Type B pancreatic cell (in vitro differentiated cells): ENCODE measurements around the gene MAP1LC3B2. TPM values are rescaled to one million over a fixed set of nuclear protein-coding genes. Genes with fewer than 3 reads are reported as not detected.

Experiments
- DNase-seq: peaks from one replicate; pipeline ENCODE4 v3.0.0; 2021; ENCODE audit warnings: mixed read lengths; ENCODE audit not compliant: unreplicated experiment; ENCODE audit errors: extremely low spot score
- H3K27ac Mint-ChIP-seq: 2 replicates; pipeline ENCODE4 v1.8.0; 2021; ENCODE audit warnings: mild to moderate bottlenecking, mixed read lengths
- H3K27me3 Mint-ChIP-seq: 2 replicates; pipeline ENCODE4 v1.8.0; 2021; ENCODE audit warnings: mixed read lengths
- H3K36me3 Mint-ChIP-seq: 2 replicates; pipeline ENCODE4 v1.8.0; 2021; ENCODE audit warnings: mixed read lengths
- H3K4me1 Mint-ChIP-seq: one replicate; pipeline ENCODE4 v1.8.0; 2021; ENCODE audit warnings: mixed read lengths; ENCODE audit not compliant: unreplicated experiment
- H3K4me3 Mint-ChIP-seq: 2 replicates; pipeline ENCODE4 v1.8.0; 2021; ENCODE audit warnings: mild to moderate bottlenecking, mixed read lengths
- H3K9me3 Mint-ChIP-seq: 2 replicates; pipeline ENCODE4 v1.8.0; 2021; ENCODE audit warnings: mixed read lengths
- total RNA-seq: library from RNA; stranded (reverse); gene quantifications from 2 replicates; pipeline ENCODE4 v1.2.1, GENCODE V29; 2021; ENCODE audit warnings: low replicate concordance
- TF ChIP-seq, protein P1 (sequence below): fragments of 200-600 bp; sonication (generic); conservative IDR thresholded peaks from 2 replicates; pipeline ENCODE4 v1.5.0; 2021; ENCODE audit warnings: antibody characterized with exemption, mild to moderate bottlenecking

Gene MAP1LC3B2
- total RNA-seq, 1 donor from 2014 or later = 1.0 TPM

DNA sequence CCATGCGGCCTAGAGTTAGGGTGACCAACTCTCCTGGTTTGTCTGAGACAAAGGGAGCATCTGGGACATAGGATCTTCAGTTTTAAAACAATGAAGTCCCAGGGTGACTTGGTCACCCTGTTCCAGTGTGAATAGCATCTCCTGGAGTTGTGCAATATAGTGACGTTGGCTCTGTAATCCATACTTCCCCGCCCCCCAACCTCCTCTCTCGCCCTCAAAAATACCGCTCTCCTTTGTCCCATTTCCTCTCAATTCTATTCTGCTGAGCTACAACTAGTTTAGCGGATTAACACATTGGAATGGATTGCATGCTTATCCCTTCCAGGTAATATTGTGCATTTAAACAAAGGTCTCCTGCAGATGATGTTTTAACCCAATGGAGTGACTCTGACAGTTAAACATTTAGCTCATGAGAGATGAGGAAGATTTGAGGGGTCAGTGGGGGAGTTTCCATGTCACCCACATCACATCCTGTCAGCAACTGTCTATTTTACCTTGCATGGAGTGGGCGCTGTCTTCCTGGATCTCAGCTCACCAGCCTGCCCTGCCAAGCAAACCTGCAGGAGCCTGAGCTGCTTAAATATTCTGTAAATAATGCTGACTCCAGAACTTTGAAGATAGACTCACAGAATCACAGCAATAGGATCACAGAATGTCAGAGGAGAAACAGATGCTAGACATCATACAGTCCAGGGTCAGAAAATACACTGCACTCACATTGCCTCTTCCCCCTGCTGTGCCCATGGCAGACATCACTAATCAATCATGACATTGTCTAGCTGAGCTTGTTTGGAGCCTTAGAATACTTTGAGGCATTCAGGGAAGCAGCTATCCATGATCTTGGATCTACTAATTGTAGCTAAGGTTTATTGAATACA is 43.0 kb downstream of the MAP1LC3B2 start:
- Mint-ChIP-seq H3K9me3 (peaks cover 15% of the 10 kb centered on the region), H3K36me3 (no peaks in the 10 kb centered on the region), H3K27me3 (peaks cover 6% of the 10 kb centered on the region), H3K4me3 (no peak overlapping the region), H3K27ac (peak overlapping the region; percentile 16), H3K4me1 (peaks cover 62% of the 10 kb centered on the region)
- TF ChIP-seq, protein P1, sequence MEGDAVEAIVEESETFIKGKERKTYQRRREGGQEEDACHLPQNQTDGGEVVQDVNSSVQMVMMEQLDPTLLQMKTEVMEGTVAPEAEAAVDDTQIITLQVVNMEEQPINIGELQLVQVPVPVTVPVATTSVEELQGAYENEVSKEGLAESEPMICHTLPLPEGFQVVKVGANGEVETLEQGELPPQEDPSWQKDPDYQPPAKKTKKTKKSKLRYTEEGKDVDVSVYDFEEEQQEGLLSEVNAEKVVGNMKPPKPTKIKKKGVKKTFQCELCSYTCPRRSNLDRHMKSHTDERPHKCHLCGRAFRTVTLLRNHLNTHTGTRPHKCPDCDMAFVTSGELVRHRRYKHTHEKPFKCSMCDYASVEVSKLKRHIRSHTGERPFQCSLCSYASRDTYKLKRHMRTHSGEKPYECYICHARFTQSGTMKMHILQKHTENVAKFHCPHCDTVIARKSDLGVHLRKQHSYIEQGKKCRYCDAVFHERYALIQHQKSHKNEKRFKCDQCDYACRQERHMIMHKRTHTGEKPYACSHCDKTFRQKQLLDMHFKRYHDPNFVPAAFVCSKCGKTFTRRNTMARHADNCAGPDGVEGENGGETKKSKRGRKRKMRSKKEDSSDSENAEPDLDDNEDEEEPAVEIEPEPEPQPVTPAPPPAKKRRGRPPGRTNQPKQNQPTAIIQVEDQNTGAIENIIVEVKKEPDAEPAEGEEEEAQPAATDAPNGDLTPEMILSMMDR = no peak
- DNase-seq = no peak

DNA sequence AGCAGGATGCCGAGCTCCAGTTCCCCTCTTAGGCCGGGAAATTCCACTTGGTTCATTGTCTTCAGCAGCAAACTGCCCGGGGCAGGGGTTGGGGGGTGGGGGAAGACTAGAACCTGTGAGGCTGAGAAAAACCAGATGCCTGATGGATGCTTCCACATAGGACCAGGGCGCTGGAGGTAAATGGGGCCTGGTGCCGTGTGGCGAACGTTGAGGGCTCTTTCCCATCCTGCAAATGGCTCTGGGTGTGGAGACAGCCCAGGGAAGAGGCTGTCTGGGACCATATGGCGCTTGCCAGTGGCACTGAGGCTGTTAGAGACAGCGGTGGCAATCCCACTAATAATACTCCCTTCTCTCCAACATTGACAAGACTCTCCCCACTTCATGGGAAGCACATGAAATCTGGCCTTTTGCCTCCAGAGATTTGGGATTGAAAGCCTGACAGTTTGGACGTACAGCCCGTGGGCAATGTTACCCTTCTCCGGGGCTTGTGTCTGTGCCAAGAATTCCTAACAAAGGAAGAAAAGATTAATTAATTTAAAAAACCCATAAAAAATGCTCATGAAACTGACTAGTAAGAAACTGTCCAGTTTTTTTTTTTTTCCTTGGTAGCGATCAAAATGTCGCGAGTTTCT is 44.5 kb downstream of the MAP1LC3B2 start:
- peaks cover 2% of the 10 kb centered on the region for H3K27me3 Mint-ChIP-seq
- H3K27ac Mint-ChIP-seq = peak overlapping the region; percentile 43
- H3K4me1 Mint-ChIP-seq = peaks cover 53% of the 10 kb centered on the region
- H3K4me3 Mint-ChIP-seq = no peak overlapping the region
- no peak for DNase-seq
- no peaks in the 10 kb centered on the region for H3K36me3 Mint-ChIP-seq
- TF ChIP-seq, protein P1 = no peak
- peaks cover 15% of the 10 kb centered on the region for H3K9me3 Mint-ChIP-seq

DNA sequence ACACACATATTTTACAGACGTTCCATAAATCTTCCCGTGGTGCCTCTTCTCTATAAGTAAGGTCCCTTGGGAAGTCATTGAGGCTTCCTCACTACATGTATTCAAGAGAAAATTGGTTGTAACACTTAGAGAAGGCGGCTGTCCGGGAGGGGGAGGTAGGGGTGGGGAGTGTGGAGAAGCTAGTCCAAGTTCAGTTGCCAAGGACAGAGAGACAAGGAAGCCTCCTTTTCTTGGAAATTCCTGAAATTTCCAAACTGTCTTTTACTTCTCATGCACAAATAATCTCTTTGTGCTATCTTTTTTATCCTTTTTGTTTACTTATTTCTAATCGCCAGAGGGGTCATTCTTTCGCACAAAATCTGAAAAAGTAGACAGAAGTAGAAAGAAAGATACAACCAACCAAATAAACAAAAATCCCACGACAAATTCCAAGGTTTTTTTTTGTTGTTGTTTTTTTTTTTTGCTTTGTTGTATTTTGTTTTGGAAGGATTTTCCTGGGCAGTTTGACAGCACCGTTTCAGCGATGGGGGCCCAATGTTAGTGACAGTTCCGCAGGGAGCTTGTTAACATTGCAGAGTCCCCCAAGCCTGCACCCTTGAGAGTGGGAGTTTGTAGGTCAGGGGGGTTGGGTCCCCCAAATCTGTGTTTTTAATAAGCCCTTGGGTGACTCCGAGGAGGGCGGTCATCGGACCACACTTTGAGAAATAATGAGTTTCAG is 45.2 kb downstream of the MAP1LC3B2 start:
- peak overlapping the region; percentile 23 for H3K27ac Mint-ChIP-seq
- peaks cover 15% of the 10 kb centered on the region for H3K9me3 Mint-ChIP-seq
- DNase-seq = no peak
- H3K4me3 Mint-ChIP-seq = no peak overlapping the region
- H3K4me1 Mint-ChIP-seq = peaks cover 46% of the 10 kb centered on the region
- TF ChIP-seq, protein P1 = no peak
- H3K27me3 Mint-ChIP-seq = no peaks in the 10 kb centered on the region
- no peaks in the 10 kb centered on the region for H3K36me3 Mint-ChIP-seq

DNA sequence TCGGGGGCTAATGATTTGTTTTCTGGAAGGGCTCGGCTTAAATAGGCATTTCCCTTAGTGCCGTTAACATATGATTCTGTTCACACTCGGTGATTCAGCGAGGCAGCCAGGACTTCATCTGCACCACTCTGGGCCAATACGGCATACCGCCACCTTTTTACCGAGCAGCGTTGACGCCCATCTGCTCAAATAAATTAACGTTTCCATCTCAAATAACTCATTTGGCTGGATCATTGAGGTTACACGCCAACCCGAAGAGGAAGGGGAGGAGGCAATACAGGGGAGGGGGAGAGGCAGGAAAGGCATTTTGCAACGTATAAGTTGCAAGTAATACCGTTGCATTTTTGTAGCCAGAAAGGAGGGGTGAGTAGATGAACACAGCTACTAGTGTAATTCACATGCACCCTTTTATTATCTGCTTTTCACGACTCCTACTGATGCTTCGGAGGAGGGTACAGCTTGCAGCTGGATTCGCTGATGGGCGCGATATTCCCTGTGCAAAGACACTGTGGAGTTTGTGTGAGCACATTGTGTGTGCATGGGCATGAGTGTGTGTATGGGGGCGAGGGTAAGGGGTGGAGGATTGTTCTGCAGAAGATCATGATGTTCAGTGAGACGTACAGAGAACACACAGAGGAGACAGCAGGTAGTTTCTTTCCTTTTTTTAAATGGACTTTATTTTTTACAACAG is 45.9 kb downstream of the MAP1LC3B2 start:
- Mint-ChIP-seq H3K4me1 (peaks cover 41% of the 10 kb centered on the region), H3K27me3 (no peaks in the 10 kb centered on the region), H3K36me3 (no peaks in the 10 kb centered on the region), H3K27ac (no peak overlapping the region), H3K9me3 (peaks cover 15% of the 10 kb centered on the region), H3K4me3 (no peak overlapping the region)
- no peak for DNase-seq
- TF ChIP-seq, protein P1 = no peak

DNA sequence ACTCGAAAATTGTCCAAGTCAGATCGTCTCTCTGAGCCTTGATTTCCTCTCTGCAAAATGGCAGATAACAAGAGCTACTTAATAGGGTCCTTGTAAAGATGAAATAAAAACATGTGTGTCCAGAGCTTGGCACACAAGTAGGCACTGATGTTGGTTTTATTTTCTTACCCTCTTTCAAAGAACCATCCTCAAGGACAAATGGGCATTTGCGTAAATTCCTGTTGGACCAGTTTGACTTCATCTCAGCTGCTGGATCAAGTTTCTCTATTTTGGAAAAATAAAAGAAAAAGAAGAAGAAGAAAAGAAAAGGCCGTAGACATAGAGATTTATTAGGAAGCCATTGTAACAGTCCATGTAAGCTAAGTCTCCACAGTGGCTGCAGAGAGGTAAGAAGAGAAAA is 47.2 kb downstream of the MAP1LC3B2 start:
- Mint-ChIP-seq H3K9me3 (peaks cover 15% of the 10 kb centered on the region), H3K27me3 (peaks cover 2% of the 10 kb centered on the region), H3K4me3 (no peak overlapping the region), H3K4me1 (peaks cover 40% of the 10 kb centered on the region), H3K36me3 (no peaks in the 10 kb centered on the region), H3K27ac (no peak overlapping the region)
- no peak for DNase-seq
- TF ChIP-seq, protein P1 = no peak
